H9 (cell line): ENCODE measurements around the gene LNP1. TPM values are rescaled to one million over a fixed set of nuclear protein-coding genes. Genes with fewer than 3 reads are reported as not detected.

ENCODE experiments used
- DNase-seq: peaks from one replicate; pipeline ENCODE4 v3.0.0-alpha.2; 2017
- H2AFZ ChIP-seq: one replicate; pipeline ENCODE4 v1.6.1; 2013; ENCODE audit warnings: mild to moderate bottlenecking, low read length, control low read depth, moderate library complexity
- H2AK5ac ChIP-seq: 2 replicates; pipeline ENCODE4 v1.6.1; 2013; ENCODE audit warnings: low read length, control low read depth, mixed read lengths; ENCODE audit not compliant: insufficient read length
- H2BK120ac ChIP-seq: one replicate; pipeline ENCODE4 v1.6.1; 2013; ENCODE audit warnings: low read depth, mild to moderate bottlenecking, low read length, control low read depth, inconsistent platforms; ENCODE audit not compliant: poor library complexity, severe bottlenecking
- H2BK12ac ChIP-seq: 2 replicates; pipeline ENCODE4 v1.6.1; 2013; ENCODE audit warnings: low read length, control low read depth, mixed read lengths, low read depth; ENCODE audit not compliant: insufficient read length
- H2BK15ac ChIP-seq: 2 replicates; pipeline ENCODE4 v1.6.1; 2013; ENCODE audit warnings: low read depth, low read length, control low read depth
- H2BK20ac ChIP-seq: one replicate; pipeline ENCODE4 v1.6.1; 2013; ENCODE audit warnings: low read depth, mild to moderate bottlenecking, low read length, control low read depth, inconsistent platforms; ENCODE audit not compliant: poor library complexity, severe bottlenecking
- H2BK5ac ChIP-seq: 2 replicates; pipeline ENCODE4 v1.6.1; 2013; ENCODE audit warnings: low read length, control low read depth, mixed read lengths; ENCODE audit not compliant: insufficient read length
- H3K14ac ChIP-seq: 2 replicates; pipeline ENCODE4 v1.6.1; 2013; ENCODE audit warnings: low read length, control low read depth; ENCODE audit not compliant: insufficient read depth
- H3K18ac ChIP-seq: 2 replicates; pipeline ENCODE4 v1.6.1; 2013; ENCODE audit warnings: low read depth, mild to moderate bottlenecking, mixed read lengths, low read length, control low read depth; ENCODE audit not compliant: insufficient read length
- H3K23ac ChIP-seq: 2 replicates; pipeline ENCODE4 v1.6.1; 2013; ENCODE audit warnings: low read length, control low read depth, mixed read lengths, low read depth; ENCODE audit not compliant: insufficient read length
- H3K23me2 ChIP-seq: 2 replicates; pipeline ENCODE4 v1.6.1; 2013; ENCODE audit warnings: low read depth, mild to moderate bottlenecking, mixed read lengths, low read length, control low read depth; ENCODE audit not compliant: insufficient read length, poor library complexity, severe bottlenecking
- H3K27ac ChIP-seq: 2 replicates; pipeline ENCODE4 v1.5.1; 2013; ENCODE audit warnings: low read length, control low read depth, mixed read lengths, low read depth; ENCODE audit not compliant: insufficient read length
- H3K27me3 ChIP-seq: 2 replicates; pipeline ENCODE4 v1.6.1; 2013; ENCODE audit warnings: low read length, control low read depth, inconsistent platforms; ENCODE audit not compliant: insufficient read depth
- H3K4ac ChIP-seq: 2 replicates; pipeline ENCODE4 v1.6.1; 2013; ENCODE audit warnings: low read depth, mild to moderate bottlenecking, control low read depth, inconsistent platforms, low read length, moderate library complexity
- H3K4me1 ChIP-seq: 2 replicates; pipeline ENCODE4 v1.6.1; 2013; ENCODE audit warnings: low read length, control low read depth, inconsistent platforms; ENCODE audit not compliant: insufficient read depth
- H3K4me2 ChIP-seq: 2 replicates; pipeline ENCODE4 v1.6.1; 2013; ENCODE audit warnings: low read length, control low read depth, mixed read lengths; ENCODE audit not compliant: insufficient read length, insufficient read depth
- H3K56ac ChIP-seq: 2 replicates; pipeline ENCODE4 v1.6.1; 2013; ENCODE audit warnings: low read depth, mild to moderate bottlenecking, mixed read lengths, low read length, control low read depth; ENCODE audit not compliant: insufficient read length
- H3K79me1 ChIP-seq: 2 replicates; pipeline ENCODE4 v1.6.1; 2013; ENCODE audit warnings: low read depth, mild to moderate bottlenecking, moderate library complexity, low read length, control low read depth, inconsistent platforms; ENCODE audit not compliant: insufficient read depth, poor library complexity, severe bottlenecking
- H3K79me2 ChIP-seq: 2 replicates; pipeline ENCODE4 v1.6.1; 2013; ENCODE audit warnings: low read length, control low read depth, inconsistent platforms; ENCODE audit not compliant: insufficient read depth
- H3K9ac ChIP-seq: 2 replicates; pipeline ENCODE4 v1.6.1; 2013; ENCODE audit warnings: low read length, control low read depth, mixed read lengths; ENCODE audit not compliant: insufficient read length; ENCODE audit errors: extremely low read depth
- H3K9me3 ChIP-seq: one replicate; pipeline ENCODE4 v1.6.1; 2013; ENCODE audit warnings: low read depth, low read length, inconsistent platforms; ENCODE audit not compliant: control insufficient read depth
- H3T11ph ChIP-seq: one replicate; pipeline ENCODE4 v1.6.1; 2013; ENCODE audit warnings: mild to moderate bottlenecking, low read length, control low read depth, inconsistent platforms
- H4K20me1 ChIP-seq: one replicate; pipeline ENCODE4 v1.6.1; 2013; ENCODE audit not compliant: control insufficient read depth, insufficient read length, insufficient read depth
- H4K5ac ChIP-seq: 2 replicates; pipeline ENCODE4 v1.6.1; 2013; ENCODE audit warnings: low read depth, mild to moderate bottlenecking, mixed read lengths, low read length, control low read depth; ENCODE audit not compliant: insufficient read length
- H4K8ac ChIP-seq: replicated peaks from 2 replicates; pipeline ENCODE4 v1.6.1; 2013; ENCODE audit warnings: low read length, control low read depth, mixed read lengths, low read depth; ENCODE audit not compliant: insufficient read length
- H4K91ac ChIP-seq: 2 replicates; pipeline ENCODE4 v1.6.1; 2013; ENCODE audit warnings: low read depth, mild to moderate bottlenecking, moderate library complexity, mixed read lengths, low read length, control low read depth; ENCODE audit not compliant: insufficient read length
- H3K27ac Mint-ChIP-seq, 3 experiments: 2 replicates in 2 of 3; 3 replicates in 1 of 3; pipeline ENCODE4 v1.8.0; 2020 to 2021; ENCODE audit warnings: mixed read lengths in 3 of 3, mild to moderate bottlenecking in 1 of 3, moderate library complexity in 1 of 3
- H3K27me3 Mint-ChIP-seq: 2 replicates; pipeline ENCODE4 v1.8.0; 2021; ENCODE audit warnings: low read depth, mild to moderate bottlenecking, moderate library complexity, mixed read lengths
- H3K36me3 Mint-ChIP-seq, 3 experiments: 2 replicates in 2 of 3; 3 replicates in 1 of 3; pipeline ENCODE4 v1.8.0; 2020 to 2021; ENCODE audit warnings: low read depth in 3 of 3, mixed read lengths in 3 of 3; ENCODE audit not compliant: insufficient read depth in 1 of 3
- H3K4me1 Mint-ChIP-seq, 2 experiments: 2 replicates each; pipeline ENCODE4 v1.8.0; 2020; ENCODE audit warnings: mixed read lengths in 2 of 2
- H3K4me3 Mint-ChIP-seq, 2 experiments: 2 replicates in 1 of 2; 3 replicates in 1 of 2; pipeline ENCODE4 v1.8.0; 2020 to 2021; ENCODE audit warnings: mild to moderate bottlenecking in 2 of 2, mixed read lengths in 2 of 2, moderate library complexity in 1 of 2
- H3K9me3 Mint-ChIP-seq, 2 experiments: 2 replicates in 1 of 2; 3 replicates in 1 of 2; pipeline ENCODE4 v1.8.0; 2020; ENCODE audit warnings: mild to moderate bottlenecking in 2 of 2, mixed read lengths in 2 of 2, moderate library complexity in 1 of 2
- CTCF ChIP-seq: fragments of 200-600 bp; sonication (generic); conservative IDR thresholded peaks from 3 replicates; pipeline ENCODE4 v1.8.0; 2021; ENCODE audit warnings: antibody characterized with exemption, mild to moderate bottlenecking
- WGBS: extraction: QIAGEN DNeasy Blood & Tissue Kit; methylation state at CpG from one replicate; pipeline ENCODE4 v1.1.7; 2013; ENCODE audit warnings: missing lambda C conversion rate, low lambda C conversion rate, mixed read lengths; ENCODE audit not compliant: insufficient read length; ENCODE audit errors: extremely low coverage; 5-methylcytosine and 5-hydroxymethylcytosine counted together
- total RNA-seq: library from RNA; stranded (reverse); gene quantifications from 2 replicates; pipeline ENCODE4 v1.2.1, GENCODE V29; 2021

LNP1 gene
- total RNA-seq, 1 experiment from 2014 or later, result 4.1 TPM

GRCh38 chr3:100424261-100424660, 22.9 kb downstream of the LNP1 start:
- no peak overlapping the region for H3K4me2 ChIP-seq
- no peak overlapping the region for H3K27ac ChIP-seq
- no peak overlapping the region for H3K18ac ChIP-seq
- H4K91ac ChIP-seq, result no peak overlapping the region
- no peak overlapping the region for H3T11ph ChIP-seq
- no peak overlapping the region for H3K9ac ChIP-seq
- H3K14ac ChIP-seq, result no peak overlapping the region
- no peaks in the 10 kb centered on the region for H3K23me2 ChIP-seq
- no peaks in the 10 kb centered on the region for H3K9me3 Mint-ChIP-seq
- peaks cover 1 to 5% (median 3%) of the 10 kb centered on the region in 3 experiments; a peak in 3 of 7 replicates for H3K36me3 Mint-ChIP-seq
- H2BK20ac ChIP-seq, result no peak overlapping the region
- DNase-seq, result no peak
- no peaks in the 10 kb centered on the region for H4K20me1 ChIP-seq
- H2BK120ac ChIP-seq, result no peak overlapping the region
- H3K79me2 ChIP-seq, result no peaks in the 10 kb centered on the region; the same call in 1 of the 2 replicates
- no peak overlapping the region for H2BK5ac ChIP-seq
- no peak overlapping the region for H2BK15ac ChIP-seq
- H3K56ac ChIP-seq, result no peak overlapping the region
- H2AFZ ChIP-seq, result no peak overlapping the region
- WGBS, result no CpG with 5 or more reads among the region's 2 CpGs
- no peaks in the 10 kb centered on the region for H3K27me3 Mint-ChIP-seq
- H3K9me3 ChIP-seq, result no peaks in the 10 kb centered on the region
- peaks cover 9% of the 10 kb centered on the region in 2 experiments for H3K4me1 Mint-ChIP-seq
- H2BK12ac ChIP-seq, result no peak overlapping the region
- no peak overlapping the region for H4K5ac ChIP-seq
- no peak overlapping the region for H3K23ac ChIP-seq
- H3K27me3 ChIP-seq, result no peaks in the 10 kb centered on the region
- peak overlapping the region in 1 of 3 experiments; percentile 80; a peak in 1 of 7 replicates for H3K27ac Mint-ChIP-seq
- H3K4ac ChIP-seq, result no peak overlapping the region
- no peak overlapping the region for H4K8ac ChIP-seq
- no peak overlapping the region for H2AK5ac ChIP-seq
- H3K79me1 ChIP-seq, result no peaks in the 10 kb centered on the region
- H3K4me1 ChIP-seq, result no peaks in the 10 kb centered on the region
- H3K4me3 Mint-ChIP-seq, result no peak overlapping the region
- no peak for TF ChIP-seq CTCF
